Panc1 (cell line): ENCODE measurements around the gene GTPBP1. TPM values are rescaled to one million over a fixed set of nuclear protein-coding genes. Genes with fewer than 3 reads are reported as not detected.

Source experiments
- total RNA-seq: library from RNA; stranded (reverse); gene quantifications from one replicate; pipeline ENCODE4 v1.2.1, GENCODE V29; 2021; ENCODE audit not compliant: unreplicated experiment

GTPBP1 gene
- total RNA-seq, 1 experiment from 2014 or later: 25.5 TPM

Other genes with a start within 250 kb of the GTPBP1 start
- 11.6 TPM for gene KDELR3, start 237.8 kb upstream of the GTPBP1 start, total RNA-seq
- 277 TPM for gene DDX17, start 199.6 kb upstream of the GTPBP1 start, total RNA-seq
- 3.2 TPM for gene DMC1, start 135.8 kb upstream of the GTPBP1 start, total RNA-seq
- gene FAM227A, start 49.6 kb upstream of the GTPBP1 start, total RNA-seq: 2.4 TPM
- 20.4 TPM for gene CBY1, start 49.3 kb upstream of the GTPBP1 start, total RNA-seq
- gene TOMM22, start 24.0 kb upstream of the GTPBP1 start, total RNA-seq: 111 TPM
- gene JOSD1, start 5.0 kb upstream of the GTPBP1 start, total RNA-seq: 35.1 TPM
- gene SUN2, start 50.1 kb downstream of the GTPBP1 start, total RNA-seq: 45.1 TPM
- gene DNAL4, start 88.2 kb downstream of the GTPBP1 start, total RNA-seq: 10.5 TPM
- gene NPTXR, start 138.1 kb downstream of the GTPBP1 start, total RNA-seq: 32.6 TPM
- gene CBX6, start 166.3 kb downstream of the GTPBP1 start, total RNA-seq: 98.4 TPM